H1 (cell line): Measurements from ENCODE around the gene GPRASP2. TPM values are rescaled to one million over a fixed set of nuclear protein-coding genes. Genes with fewer than 3 reads are reported as not detected.

Experiments
- CTCF ChIA-PET: fragments of 300-600 bp; sonication (Branson Sonifier 250); formaldehyde crosslinking; loops from one replicate; lab custom pipeline; 2021; ENCODE audit not compliant: partially characterized antibody; lab: Charles Lee
- POLR2A ChIA-PET: fragments of 300-600 bp; sonication (Branson Sonifier 250); formaldehyde crosslinking; loops from one replicate; lab custom pipeline; 2021; ENCODE audit warnings: inconsistent platforms; ENCODE audit not compliant: partially characterized antibody; lab: Charles Lee
- DNase-seq, 2 experiments: peaks; one replicate each; pipeline versions ENCODE4 v3.0.0 to v3.0.0-alpha.2; 2010 to 2022; ENCODE audit warnings: low spot score in 2 of 2, low read depth in 1 of 2, mixed read lengths in 1 of 2
- FAIRE-seq: peaks from 2 replicates; lab custom pipeline; 2011; peaks lifted over from hg19 to GRCh38; lab: Jason Lieb, UNC
- H2AFZ ChIP-seq: 2 replicates; pipeline ENCODE4 v1.8.1; 2012; ENCODE audit warnings: low read length, inconsistent platforms
- H2AK5ac ChIP-seq: 2 replicates; pipeline ENCODE4 v1.6.1; 2013; ENCODE audit warnings: low read depth, low read length
- H2BK120ac ChIP-seq: replicated peaks from 2 replicates; pipeline ENCODE3; 2013; ENCODE audit warnings: low read depth, low read length, inconsistent platforms
- H2BK12ac ChIP-seq: 2 replicates; pipeline ENCODE4 v1.6.1; 2013; ENCODE audit warnings: low read depth, low read length
- H2BK15ac ChIP-seq: 2 replicates; pipeline ENCODE4 v1.6.1; 2013; ENCODE audit warnings: low read length
- H2BK20ac ChIP-seq: 2 replicates; pipeline ENCODE4 v1.6.1; 2013; ENCODE audit warnings: low read length
- H2BK5ac ChIP-seq: 2 replicates; pipeline ENCODE4 v1.6.1; 2013; ENCODE audit warnings: low read depth, low read length
- H3K14ac ChIP-seq: 2 replicates; pipeline ENCODE4 v1.6.1; 2013; ENCODE audit warnings: inconsistent platforms; ENCODE audit not compliant: insufficient read length
- H3K18ac ChIP-seq: 2 replicates; pipeline ENCODE4 v1.6.1; 2013; ENCODE audit warnings: low read length; ENCODE audit errors: extremely low read depth
- H3K23ac ChIP-seq: 2 replicates; pipeline ENCODE4 v1.6.1; 2013; ENCODE audit warnings: inconsistent platforms; ENCODE audit not compliant: insufficient read length
- H3K23me2 ChIP-seq: 2 replicates; pipeline ENCODE4 v1.6.1; 2013; ENCODE audit warnings: low read depth, low read length
- H3K27ac ChIP-seq: 2 replicates; pipeline ENCODE4 v1.6.1; 2011; ENCODE audit warnings: low read depth, low read length, inconsistent platforms
- H3K27me3 ChIP-seq, 4 experiments: replicated peaks in 1 of 4; 1 replicate in 1 of 4; 2 replicates in 3 of 4; pipeline versions ENCODE4 v1.6.1 to v1.8.1; 2011 to 2013; ENCODE audit warnings: low read length in 3 of 4, mild to moderate bottlenecking in 3 of 4, inconsistent platforms in 2 of 4, mixed read lengths in 2 of 4, moderate library complexity in 1 of 4; ENCODE audit not compliant: control insufficient read depth in 3 of 4, insufficient read depth in 3 of 4; ENCODE audit errors: extremely low read depth in 1 of 4
- H3K36me3 ChIP-seq, 4 experiments: 2 replicates each; pipeline versions ENCODE4 v1.6.1 to v1.8.1; 2011 to 2013; ENCODE audit warnings: mild to moderate bottlenecking in 4 of 4, low read length in 3 of 4, moderate library complexity in 2 of 4, control low read depth in 1 of 4, inconsistent platforms in 1 of 4; ENCODE audit not compliant: insufficient read depth in 4 of 4, control insufficient read depth in 2 of 4
- H3K4ac ChIP-seq: replicated peaks from 2 replicates; pipeline ENCODE3; 2013; ENCODE audit warnings: low read length, low read depth, mixed read lengths, inconsistent platforms; ENCODE audit not compliant: insufficient read length
- H3K4me1 ChIP-seq, 4 experiments: replicated peaks in 1 of 4; 1 replicate in 1 of 4; 2 replicates in 3 of 4; pipeline versions ENCODE4 v1.6.1 to v1.8.1; 2011 to 2013; ENCODE audit warnings: low read length in 3 of 4, inconsistent platforms in 2 of 4, mixed read lengths in 1 of 4; ENCODE audit not compliant: insufficient read depth in 4 of 4, control insufficient read depth in 3 of 4
- H3K4me2 ChIP-seq, 2 experiments: 2 replicates each; pipeline versions ENCODE4 v1.6.1 to v1.8.1; 2011 to 2013; ENCODE audit warnings: low read depth in 2 of 2, low read length in 2 of 2, control low read depth in 1 of 2, inconsistent platforms in 1 of 2, mild to moderate bottlenecking in 1 of 2; ENCODE audit not compliant: insufficient read depth in 1 of 2
- H3K4me3 ChIP-seq, 4 experiments: fragments of 200-600, 300-600 bp in 1 of 4; sonication (generic), shearing (Covaris generic), sonication (Bioruptor Twin) in 1 of 4; 2 replicates each; pipeline versions ENCODE4 v1.5.1 to v1.8.1; 2011 to 2016; ENCODE audit warnings: low read length in 4 of 4, low read depth in 3 of 4, control low read depth in 2 of 4, inconsistent platforms in 2 of 4, mild to moderate bottlenecking in 2 of 4, mixed read lengths in 1 of 4, moderate library complexity in 1 of 4; ENCODE audit not compliant: insufficient read depth in 2 of 4; ENCODE audit errors: extremely low read depth in 1 of 4
- H3K56ac ChIP-seq: replicated peaks from 2 replicates; pipeline ENCODE3; 2013; ENCODE audit warnings: low read depth, mild to moderate bottlenecking, mixed read lengths, low read length, inconsistent platforms; ENCODE audit not compliant: insufficient read length
- H3K79me1 ChIP-seq: 2 replicates; pipeline ENCODE4 v1.6.1; 2013; ENCODE audit warnings: low read depth, low read length, control low read depth
- H3K79me2 ChIP-seq, 2 experiments: 2 replicates each; pipeline versions ENCODE4 v1.6.1 to v1.8.1; 2012 to 2013; ENCODE audit warnings: low read length in 2 of 2, mild to moderate bottlenecking in 2 of 2, inconsistent platforms in 1 of 2; ENCODE audit not compliant: insufficient read depth in 2 of 2, control insufficient read depth in 1 of 2
- H3K9ac ChIP-seq, 4 experiments: replicated peaks in 1 of 4; 1 replicate in 1 of 4; 2 replicates in 3 of 4; pipeline versions ENCODE4 v1.6.1 to v1.8.1; 2011 to 2013; ENCODE audit warnings: low read depth in 3 of 4, low read length in 3 of 4, control low read depth in 2 of 4, mild to moderate bottlenecking in 2 of 4, moderate library complexity in 2 of 4, inconsistent platforms in 1 of 4; ENCODE audit errors: extremely low read depth in 1 of 4
- H3K9me3 ChIP-seq, 2 experiments: 2 replicates each; pipeline versions ENCODE4 v1.6.1 to v1.8.1; 2012 to 2013; ENCODE audit warnings: mild to moderate bottlenecking in 2 of 2, moderate library complexity in 2 of 2, control low read depth in 1 of 2, inconsistent platforms in 1 of 2, low read depth in 1 of 2, low read length in 1 of 2, mixed read lengths in 1 of 2; ENCODE audit not compliant: insufficient read depth in 2 of 2
- H4K20me1 ChIP-seq, 2 experiments: replicated peaks in 1 of 2; 2 replicates each; pipeline versions ENCODE3 to v1.8.1; 2011 to 2013; ENCODE audit warnings: inconsistent platforms in 2 of 2, low read length in 2 of 2, mild to moderate bottlenecking in 1 of 2; ENCODE audit not compliant: insufficient read depth in 2 of 2, control insufficient read depth in 1 of 2
- H4K5ac ChIP-seq: 2 replicates; pipeline ENCODE4 v1.6.1; 2013; ENCODE audit warnings: low read length, low read depth, mixed read lengths, inconsistent platforms; ENCODE audit not compliant: insufficient read length
- H4K8ac ChIP-seq: 2 replicates; pipeline ENCODE4 v1.8.0; 2013; ENCODE audit warnings: mild to moderate bottlenecking, moderate library complexity, low read length, inconsistent platforms; ENCODE audit not compliant: insufficient read depth; ENCODE audit errors: extremely low read depth
- H4K91ac ChIP-seq: replicated peaks from 2 replicates; pipeline ENCODE3; 2013; ENCODE audit warnings: low read length, mixed read lengths, inconsistent platforms; ENCODE audit not compliant: insufficient read length
- CHD2 ChIP-seq: IDR thresholded peaks from 2 replicates; pipeline ENCODE4 v1.6.1; 2012; ENCODE audit warnings: low read length, improper control_type of control experiment
- JUND ChIP-seq: IDR thresholded peaks from 2 replicates; pipeline ENCODE4 v1.6.1; 2011; ENCODE audit warnings: mild to moderate bottlenecking, improper control_type of control experiment, low read length
- RFX5 ChIP-seq: IDR thresholded peaks from 2 replicates; pipeline ENCODE4 v1.6.1; 2011; ENCODE audit warnings: low read depth, low read length, improper control_type of control experiment, borderline replicate concordance
- WGBS, 2 experiments: shearing (Covaris generic) in 1 of 2; methylation state at CpG; one replicate each; pipeline versions ENCODE4 v1.1.6 to v1.1.7; 2013 to 2015; ENCODE audit warnings: low lambda C conversion rate in 2 of 2, mixed read lengths in 2 of 2, inconsistent platforms in 1 of 2, low coverage in 1 of 2, missing lambda C conversion rate in 1 of 2; ENCODE audit not compliant: insufficient replicate concordance in 2 of 2, insufficient coverage in 1 of 2, insufficient read length in 1 of 2; ENCODE audit errors: extremely low coverage in 1 of 2, missing lambda C conversion rate in 1 of 2; 5-methylcytosine and 5-hydroxymethylcytosine counted together
- polyA plus RNA-seq, 7 experiments: library from polyadenylated mRNA; depleted of rRNA in 3 of 7; stranded (reverse) in 5 of 7; unstranded in 2 of 7; fragments of >200 nt in 5 of 7; fragments of 200-250 nt in 2 of 7; gene quantifications; 1 replicate in 5 of 7; 2 replicates in 1 of 7; 4 replicates in 1 of 7; pipeline versions ENCODE4 v1.2.1 to v1.2.3, GENCODE V29; 2011 to 2013; ENCODE audit warnings: missing spikeins in 2 of 7, mixed read lengths in 2 of 7
- total RNA-seq: library from RNA; stranded (reverse); fragmentation: NEBNext Ultra II Directional; extraction: Animal tissue kit (Norgen Biotek cat#: 25700); gene quantifications from 2 replicates; pipeline ENCODE4 v1.2.1, GENCODE V29; 2021

The GPRASP2 gene
- total and polyA plus RNA-seq, 2 of the 8 experiments (the other 6 are each of a cell fraction or from before 2014, with no cell fraction given) = 8.0 to 15.7 TPM

DNA sequence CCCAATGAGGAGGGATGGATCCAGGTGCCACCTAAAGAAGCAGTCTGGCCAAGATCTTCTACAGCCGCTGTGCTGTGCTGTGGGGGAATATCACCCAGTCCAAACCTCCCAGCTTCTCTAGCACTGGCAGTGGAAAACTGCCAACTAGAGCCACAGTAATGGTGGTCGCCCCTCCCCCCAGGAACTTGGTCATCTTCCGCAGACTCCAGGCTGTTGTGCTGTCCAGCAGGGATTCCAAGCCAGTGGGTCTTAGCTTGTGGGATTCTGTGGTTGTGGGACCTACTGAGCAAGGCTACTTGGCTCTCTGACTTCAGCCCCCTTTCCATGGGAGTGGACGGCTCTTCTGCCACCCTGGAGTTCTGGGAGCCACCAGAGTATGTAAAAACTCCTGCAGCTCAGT, 42.7 kb upstream of the GPRASP2 start:
- H3K4me1 ChIP-seq = peaks cover 0 to 2% (median 0%) of the 10 kb centered on the region in 4 experiments; a peak in 1 of 7 replicates
- H3K9ac ChIP-seq = no peak overlapping the region
- CTCF ChIA-PET = interaction anchor here (0.5 kb wide), 1 partner anchor 242 kb away, joined by 4 read pairs; no protein-coding TSS in a partner anchor
- H2BK20ac ChIP-seq = no peak overlapping the region
- H2BK12ac ChIP-seq = no peak overlapping the region
- no peak overlapping the region for H3K4me2 ChIP-seq
- DNase-seq (no peak), FAIRE-seq (no peak)
- no peak overlapping the region for H4K5ac ChIP-seq
- WGBS, 2 experiments = 81% methylated on average over 3 of the region's 4 CpGs; no CpG with 5 or more reads in 1 of the 2 experiments
- H3K27ac ChIP-seq = no peak overlapping the region
- H3K14ac ChIP-seq = no peak overlapping the region
- H3K56ac ChIP-seq = no peak overlapping the region
- no peaks in the 10 kb centered on the region for H3K23me2 ChIP-seq
- no peak overlapping the region for H4K8ac ChIP-seq
- POLR2A ChIA-PET = no interaction called here
- no peak overlapping the region for H2BK120ac ChIP-seq
- no peak overlapping the region for H2AFZ ChIP-seq
- H3K4ac ChIP-seq = no peak overlapping the region
- H3K4me3 ChIP-seq = no peak overlapping the region
- no peaks in the 10 kb centered on the region for H3K36me3 ChIP-seq
- H3K27me3 ChIP-seq = no peaks in the 10 kb centered on the region
- H3K79me1 ChIP-seq = no peaks in the 10 kb centered on the region
- H4K91ac ChIP-seq = no peak overlapping the region
- no peaks in the 10 kb centered on the region for H4K20me1 ChIP-seq
- H2AK5ac ChIP-seq = no peak overlapping the region
- no peak overlapping the region for H3K23ac ChIP-seq
- no peak overlapping the region for H2BK15ac ChIP-seq
- H2BK5ac ChIP-seq = no peak overlapping the region
- no peaks in the 10 kb centered on the region for H3K9me3 ChIP-seq
- no peaks in the 10 kb centered on the region for H3K79me2 ChIP-seq
- no peak overlapping the region for H3K18ac ChIP-seq
- no peak for TF ChIP-seq JUND
- TF ChIP-seq RFX5 = no peak
- TF ChIP-seq CHD2 = no peak
